Neural progenitor cell (in vitro differentiated cells): ENCODE measurements around the gene ITGA11. TPM values are rescaled to one million over a fixed set of nuclear protein-coding genes. Genes with fewer than 3 reads are reported as not detected.

Experiments used
- DNase-seq: peaks from one replicate; pipeline ENCODE4 v3.0.0-alpha.2; 2016; ENCODE audit warnings: low spot score
- H2AFZ ChIP-seq: fragments of 200-600 bp; sonication (generic); replicated peaks from 2 replicates; pipeline ENCODE4 v1.6.1; 2016; ENCODE audit warnings: antibody characterized with exemption
- H3F3A ChIP-seq: fragments of 200-600 bp; sonication (generic); 2 replicates; pipeline ENCODE4 v1.6.1; 2016; ENCODE audit warnings: antibody characterized with exemption, low read depth
- H3K27ac ChIP-seq: fragments of 200-600 bp; sonication (generic); 2 replicates; pipeline ENCODE4 v1.5.1; 2016; ENCODE audit warnings: mild to moderate bottlenecking
- H3K27me3 ChIP-seq: fragments of 200-600 bp; sonication (generic); 2 replicates; pipeline ENCODE4 v1.6.1; 2016; ENCODE audit warnings: mild to moderate bottlenecking, moderate library complexity
- H3K36me3 ChIP-seq: fragments of 200-600 bp; sonication (generic); 2 replicates; pipeline ENCODE4 v1.5.1; 2016
- H3K4me1 ChIP-seq: fragments of 200-600 bp; sonication (generic); 2 replicates; pipeline ENCODE4 v1.6.1; 2016; ENCODE audit warnings: mixed run types
- H3K4me2 ChIP-seq: fragments of 200-600 bp; sonication (generic); 2 replicates; pipeline ENCODE4 v1.6.1; 2016
- H3K4me3 ChIP-seq: fragments of 200-600 bp; sonication (generic); 2 replicates; pipeline ENCODE4 v1.5.1; 2016
- H3K79me2 ChIP-seq: fragments of 200-600 bp; sonication (generic); 2 replicates; pipeline ENCODE4 v1.6.1; 2016; ENCODE audit warnings: low read depth
- H3K9ac ChIP-seq: fragments of 200-600 bp; sonication (generic); 2 replicates; pipeline ENCODE4 v1.6.1; 2016
- H3K9me3 ChIP-seq: fragments of 200-600 bp; sonication (generic); 2 replicates; pipeline ENCODE4 v1.5.1; 2016; ENCODE audit warnings: low read depth
- H4K20me1 ChIP-seq: fragments of 200-600 bp; sonication (generic); 2 replicates; pipeline ENCODE4 v1.6.1; 2016; ENCODE audit warnings: low read depth
- H3K27ac Mint-ChIP-seq: 3 replicates; pipeline ENCODE4 v1.8.0; 2021; ENCODE audit warnings: mixed read lengths
- H3K27me3 Mint-ChIP-seq: 2 replicates; pipeline ENCODE4 v1.8.0; 2022; ENCODE audit warnings: low read depth, mild to moderate bottlenecking, inconsistent platforms, moderate library complexity, mixed read lengths; ENCODE audit not compliant: insufficient read depth
- H3K36me3 Mint-ChIP-seq: 3 replicates; pipeline ENCODE4 v1.8.0; 2021; ENCODE audit warnings: mixed read lengths
- H3K4me1 Mint-ChIP-seq: 3 replicates; pipeline ENCODE4 v1.8.0; 2021; ENCODE audit warnings: mixed read lengths
- H3K4me3 Mint-ChIP-seq: 3 replicates; pipeline ENCODE4 v1.8.0; 2021; ENCODE audit warnings: mild to moderate bottlenecking, moderate library complexity, mixed read lengths
- H3K9me3 Mint-ChIP-seq: 3 replicates; pipeline ENCODE4 v1.8.0; 2020; ENCODE audit warnings: mixed read lengths
- EZH2 ChIP-seq: fragments of 200-600 bp; sonication (generic); IDR thresholded peaks from 2 replicates; pipeline ENCODE4 v1.6.1; 2017; ENCODE audit warnings: antibody characterized with exemption, mild to moderate bottlenecking, moderate library complexity
- EZH2phosphoT487 ChIP-seq: fragments of 200-600 bp; sonication (generic); IDR thresholded peaks from 2 replicates; pipeline ENCODE4 v1.6.1; 2017; ENCODE audit warnings: antibody characterized with exemption
- total RNA-seq: library from RNA; depleted of rRNA; stranded (reverse); fragments of >200 nt; gene quantifications from 2 replicates; pipeline ENCODE4 v1.2.3, GENCODE V29; 2015; ENCODE audit warnings: low replicate concordance
- TF ChIP-seq, protein P1 (sequence below): fragments of 200-600 bp; sonication (generic); IDR thresholded peaks from 2 replicates; pipeline ENCODE4 v1.5.1; 2017; ENCODE audit warnings: antibody characterized with exemption, mild to moderate bottlenecking

ITGA11 gene
- total RNA-seq, 1 donor from 2014 or later, result not detected

GRCh38 chr15:68354923-68355322 is 77.0 kb downstream of the ITGA11 start:
- no peaks in the 10 kb centered on the region for H3K9me3 ChIP-seq
- no peak for DNase-seq
- H2AFZ ChIP-seq, result no peak overlapping the region
- no peak overlapping the region for H3K4me2 ChIP-seq
- Mint-ChIP-seq H3K4me1 (peaks cover 9% of the 10 kb centered on the region), H3K9me3 (peaks cover 7% of the 10 kb centered on the region), H3K27ac (no peak overlapping the region), H3K4me3 (no peak overlapping the region), H3K27me3 (no peaks in the 10 kb centered on the region), H3K36me3 (no peaks in the 10 kb centered on the region)
- TF ChIP-seq, protein P1, sequence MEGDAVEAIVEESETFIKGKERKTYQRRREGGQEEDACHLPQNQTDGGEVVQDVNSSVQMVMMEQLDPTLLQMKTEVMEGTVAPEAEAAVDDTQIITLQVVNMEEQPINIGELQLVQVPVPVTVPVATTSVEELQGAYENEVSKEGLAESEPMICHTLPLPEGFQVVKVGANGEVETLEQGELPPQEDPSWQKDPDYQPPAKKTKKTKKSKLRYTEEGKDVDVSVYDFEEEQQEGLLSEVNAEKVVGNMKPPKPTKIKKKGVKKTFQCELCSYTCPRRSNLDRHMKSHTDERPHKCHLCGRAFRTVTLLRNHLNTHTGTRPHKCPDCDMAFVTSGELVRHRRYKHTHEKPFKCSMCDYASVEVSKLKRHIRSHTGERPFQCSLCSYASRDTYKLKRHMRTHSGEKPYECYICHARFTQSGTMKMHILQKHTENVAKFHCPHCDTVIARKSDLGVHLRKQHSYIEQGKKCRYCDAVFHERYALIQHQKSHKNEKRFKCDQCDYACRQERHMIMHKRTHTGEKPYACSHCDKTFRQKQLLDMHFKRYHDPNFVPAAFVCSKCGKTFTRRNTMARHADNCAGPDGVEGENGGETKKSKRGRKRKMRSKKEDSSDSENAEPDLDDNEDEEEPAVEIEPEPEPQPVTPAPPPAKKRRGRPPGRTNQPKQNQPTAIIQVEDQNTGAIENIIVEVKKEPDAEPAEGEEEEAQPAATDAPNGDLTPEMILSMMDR, result no peak
- TF ChIP-seq EZH2, result no peak
- no peak for TF ChIP-seq EZH2phosphoT487
- no peak overlapping the region for H3K4me3 ChIP-seq
- no peaks in the 10 kb centered on the region for H3K36me3 ChIP-seq
- H3K79me2 ChIP-seq, result no peaks in the 10 kb centered on the region
- H3K27ac ChIP-seq, result no peak overlapping the region
- no peaks in the 10 kb centered on the region for H3K27me3 ChIP-seq
- no peaks in the 10 kb centered on the region for H4K20me1 ChIP-seq
- H3F3A ChIP-seq, result no peaks in the 10 kb centered on the region
- H3K9ac ChIP-seq, result no peak overlapping the region
- H3K4me1 ChIP-seq, result no peaks in the 10 kb centered on the region

DNA sequence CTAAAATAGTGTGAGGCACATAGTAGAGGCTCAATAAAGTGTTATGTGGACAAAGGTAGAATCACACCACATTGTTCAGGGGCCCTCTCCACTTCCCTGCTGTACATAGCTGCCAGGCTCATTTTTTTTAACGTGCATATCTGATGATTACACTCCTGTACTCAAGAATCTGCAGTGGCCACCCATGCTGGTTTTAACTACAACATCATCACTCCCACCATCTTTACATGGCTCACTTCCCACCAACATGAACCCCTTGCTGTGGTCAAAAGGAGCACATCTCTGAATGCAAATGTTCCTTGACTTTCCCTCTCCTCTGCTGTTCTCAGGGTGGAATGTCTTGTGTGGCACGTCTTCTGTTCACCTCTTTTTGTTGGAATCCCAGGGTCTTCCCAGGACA is 77.7 kb downstream of the ITGA11 start:
- Histone ChIP-seq H3K27me3 (no peaks in the 10 kb centered on the region), H3K4me3 (no peak overlapping the region), H3K4me1 (no peaks in the 10 kb centered on the region), H4K20me1 (no peaks in the 10 kb centered on the region), H3K9me3 (no peaks in the 10 kb centered on the region), H3K79me2 (no peaks in the 10 kb centered on the region), H3K36me3 (no peaks in the 10 kb centered on the region), H2AFZ (no peak overlapping the region), H3F3A (no peaks in the 10 kb centered on the region), H3K27ac (no peak overlapping the region), H3K4me2 (no peak overlapping the region), H3K9ac (no peak overlapping the region)
- Mint-ChIP-seq H3K27me3 (no peaks in the 10 kb centered on the region), H3K27ac (peak overlapping the region; percentile 14), H3K4me3 (no peak overlapping the region), H3K4me1 (peaks cover 9% of the 10 kb centered on the region), H3K36me3 (no peaks in the 10 kb centered on the region), H3K9me3 (peaks cover 7% of the 10 kb centered on the region)
- no peak for TF ChIP-seq EZH2phosphoT487
- TF ChIP-seq, protein P1, result no peak
- no peak for TF ChIP-seq EZH2
- no peak for DNase-seq

DNA sequence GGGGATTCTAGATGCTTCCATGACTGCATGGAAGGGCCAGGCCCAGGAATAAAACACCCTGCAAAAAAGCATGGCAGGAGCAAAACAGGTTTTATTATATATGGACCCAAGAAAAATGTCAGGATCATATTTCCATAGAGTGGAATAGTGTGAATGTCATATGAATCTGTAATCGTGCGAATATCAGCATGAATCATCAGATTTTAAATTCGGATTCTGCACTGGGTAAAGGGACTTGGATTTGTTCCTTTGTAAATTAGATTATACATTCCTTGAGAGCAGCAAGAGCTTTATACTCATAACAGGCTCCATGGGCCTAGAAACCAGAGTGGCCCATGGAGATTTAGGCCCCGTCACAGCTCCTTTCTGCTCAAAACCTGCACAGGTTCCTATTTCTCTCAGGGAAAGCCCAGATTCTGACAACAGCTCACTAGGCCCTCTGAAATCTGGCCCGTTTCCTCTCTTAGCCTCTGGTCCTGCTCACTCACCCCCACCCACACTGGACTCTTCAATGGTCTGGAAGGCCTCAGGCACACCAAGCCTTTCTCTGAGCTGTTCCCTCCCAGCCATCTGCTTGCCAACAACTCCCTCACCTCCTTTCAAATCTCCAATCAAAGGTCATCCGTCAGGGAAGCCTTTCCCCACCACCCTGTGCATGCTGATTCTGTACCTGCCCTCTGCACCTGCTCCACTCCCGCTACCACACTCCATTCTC is 78.4 kb downstream of the ITGA11 start:
- H3K9me3 ChIP-seq, result no peaks in the 10 kb centered on the region
- no peaks in the 10 kb centered on the region for H3K79me2 ChIP-seq
- Mint-ChIP-seq H3K27me3 (no peaks in the 10 kb centered on the region), H3K36me3 (no peaks in the 10 kb centered on the region), H3K9me3 (peaks cover 7% of the 10 kb centered on the region), H3K4me1 (peaks cover 9% of the 10 kb centered on the region), H3K27ac (no peak overlapping the region), H3K4me3 (no peak overlapping the region)
- TF ChIP-seq EZH2phosphoT487 (no peak), EZH2 (no peak)
- TF ChIP-seq, protein P1, result no peak
- H3K27ac ChIP-seq, result no peak overlapping the region
- no peak overlapping the region for H2AFZ ChIP-seq
- H4K20me1 ChIP-seq, result no peaks in the 10 kb centered on the region
- no peak overlapping the region for H3K9ac ChIP-seq
- no peak overlapping the region for H3K4me2 ChIP-seq
- no peak overlapping the region for H3K4me3 ChIP-seq
- H3K4me1 ChIP-seq, result no peaks in the 10 kb centered on the region
- no peaks in the 10 kb centered on the region for H3K36me3 ChIP-seq
- DNase-seq, result no peak
- H3K27me3 ChIP-seq, result no peaks in the 10 kb centered on the region
- no peaks in the 10 kb centered on the region for H3F3A ChIP-seq
